DMS153 treated with DMSO at 0.1 percent for 48 hours (cell line): ENCODE data around the gene POLR1A.

ENCODE experiments used
- DNase-seq: peaks from one replicate; lab custom pipeline; 2025; ENCODE audit not compliant: unreplicated experiment; lab: John Stamatoyannopoulos, UW

POLR1A gene

DNA sequence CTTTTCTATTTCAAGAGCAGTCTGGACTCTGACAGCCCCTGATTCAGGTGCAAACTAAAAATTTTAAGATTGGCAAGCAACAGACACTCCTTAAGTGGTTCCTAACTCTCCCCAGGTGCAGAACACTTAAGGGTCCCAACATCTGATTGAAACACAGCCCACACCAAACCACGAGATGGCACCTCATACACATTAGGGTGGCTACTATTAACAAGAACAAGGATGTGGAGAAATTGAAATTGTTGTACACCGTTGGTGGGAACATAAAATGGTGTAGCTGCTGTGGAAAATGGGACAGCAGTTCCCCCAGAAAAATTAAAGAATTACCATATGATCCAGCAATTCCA, 82.3 kb downstream of the POLR1A start:
- DNase-seq = no peak

DNA sequence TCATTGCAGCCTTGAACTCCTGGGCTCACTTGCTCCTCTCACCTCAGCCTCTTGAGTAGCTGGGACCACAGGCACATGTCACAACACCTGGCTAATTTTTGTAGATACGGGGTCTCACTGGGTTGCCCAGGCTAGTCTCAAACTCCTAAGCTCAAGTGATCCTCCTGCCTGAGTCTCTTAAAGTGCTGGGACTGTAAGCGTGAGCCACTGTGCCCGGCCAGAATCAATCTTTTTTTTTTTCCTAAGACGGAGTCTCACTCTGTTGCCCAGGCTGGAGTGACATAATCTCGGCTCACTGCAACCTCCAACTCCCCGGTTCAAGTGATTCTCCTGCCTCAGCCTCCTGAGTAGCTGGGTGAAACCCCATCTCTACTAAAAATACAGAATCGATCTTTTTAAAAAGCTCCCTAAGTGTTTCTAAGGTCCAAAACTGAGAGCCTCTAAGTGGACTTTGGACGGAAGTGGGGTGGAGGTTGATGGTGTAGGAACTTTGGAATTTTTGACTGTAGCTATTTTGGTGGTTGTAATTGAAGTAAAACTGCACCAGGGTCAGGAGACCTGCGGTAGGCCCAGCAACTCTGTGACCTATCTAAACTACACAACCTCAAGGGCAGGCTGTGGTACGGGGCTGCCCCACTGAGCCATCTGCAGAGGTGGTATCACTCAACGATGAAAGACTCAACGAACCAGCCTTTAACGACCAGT, 82.9 kb downstream of the POLR1A start:
- no peak for DNase-seq

DNA sequence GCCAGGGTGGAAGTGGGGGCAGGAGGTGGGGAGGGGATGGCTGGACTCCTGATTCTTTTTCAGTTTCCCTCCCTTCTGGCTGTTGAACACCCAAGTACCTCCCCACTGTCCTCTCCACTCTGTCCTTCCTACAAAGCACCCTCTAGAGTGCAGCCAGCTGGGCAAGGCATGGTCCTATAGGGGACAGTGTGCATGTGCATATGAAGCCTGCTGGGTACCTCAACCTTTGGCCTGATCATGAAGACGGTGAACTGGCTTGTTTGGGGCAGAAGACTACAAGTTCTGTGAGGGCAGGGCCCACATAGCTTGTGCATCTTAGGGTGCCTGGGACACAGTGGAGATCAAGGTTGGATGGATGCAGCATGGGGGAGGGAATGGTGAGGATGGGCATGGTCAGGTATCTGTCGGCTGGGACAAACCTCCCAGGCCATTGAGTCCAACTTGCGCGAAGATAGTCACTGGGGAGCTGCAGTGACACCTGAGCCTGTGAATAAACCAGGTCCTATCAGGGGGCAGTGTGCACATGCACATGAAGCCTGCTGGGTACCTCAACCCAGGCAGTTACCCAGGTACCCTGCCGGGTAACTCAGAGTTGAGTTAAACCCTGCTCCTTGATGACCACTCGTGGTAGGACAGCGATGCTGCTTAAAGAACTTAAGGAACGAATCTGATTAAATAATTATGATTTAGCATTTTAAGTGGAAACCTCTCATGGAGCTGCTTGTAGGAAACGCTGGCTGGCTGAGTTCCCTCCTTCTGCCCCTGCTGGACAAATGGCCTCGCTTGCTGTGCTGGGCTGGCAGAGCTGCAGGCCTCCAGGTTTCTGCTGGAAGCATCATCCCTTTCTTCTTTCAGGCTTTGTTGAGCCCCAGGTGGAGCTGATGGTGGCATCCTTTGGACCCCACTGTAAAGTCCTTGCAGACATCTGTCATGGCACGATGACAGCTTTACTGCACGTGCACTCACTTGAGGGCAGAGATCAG, 84.0 kb downstream of the POLR1A start:
- DNase-seq = no peak

DNA sequence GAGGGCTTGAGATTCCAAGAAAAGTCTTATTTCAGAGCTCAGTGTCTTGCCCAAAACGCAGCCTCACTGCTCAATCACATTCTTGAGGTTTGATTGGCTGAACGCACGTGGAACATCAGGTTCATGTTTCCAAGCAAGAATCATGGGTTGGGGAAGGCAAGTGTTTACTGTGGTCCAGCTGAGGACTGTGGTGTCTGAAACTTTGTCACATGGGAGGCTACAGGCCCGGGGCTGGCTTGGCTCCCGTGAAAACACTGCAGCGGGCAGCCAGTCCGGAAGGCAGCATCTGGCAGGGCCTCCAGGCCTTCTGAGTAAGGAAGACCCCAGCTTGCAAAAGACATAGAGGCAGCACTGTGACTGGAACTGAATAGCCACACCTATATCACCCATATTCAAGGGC, 84.7 kb downstream of the POLR1A start:
- no peak for DNase-seq

DNA sequence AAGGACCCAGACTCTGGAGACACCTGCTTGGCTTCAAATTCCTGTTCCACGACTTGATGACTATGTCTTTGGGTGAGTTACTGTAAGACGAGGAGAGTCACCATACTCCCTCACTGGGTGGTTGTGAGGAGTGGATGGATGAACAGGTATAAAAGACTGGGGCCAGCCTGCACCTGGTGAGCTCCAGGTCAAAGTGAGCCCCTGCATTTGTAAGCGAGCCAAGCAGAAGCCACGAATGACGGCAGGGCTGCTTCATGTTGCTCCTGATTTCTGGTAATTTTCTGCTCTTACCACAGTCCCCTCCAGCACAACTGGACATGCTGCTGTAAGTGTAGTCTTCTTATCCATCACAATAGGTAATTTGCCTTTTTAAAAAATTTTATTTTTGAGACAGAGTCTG, 86.6 kb downstream of the POLR1A start:
- DNase-seq = no peak

DNA sequence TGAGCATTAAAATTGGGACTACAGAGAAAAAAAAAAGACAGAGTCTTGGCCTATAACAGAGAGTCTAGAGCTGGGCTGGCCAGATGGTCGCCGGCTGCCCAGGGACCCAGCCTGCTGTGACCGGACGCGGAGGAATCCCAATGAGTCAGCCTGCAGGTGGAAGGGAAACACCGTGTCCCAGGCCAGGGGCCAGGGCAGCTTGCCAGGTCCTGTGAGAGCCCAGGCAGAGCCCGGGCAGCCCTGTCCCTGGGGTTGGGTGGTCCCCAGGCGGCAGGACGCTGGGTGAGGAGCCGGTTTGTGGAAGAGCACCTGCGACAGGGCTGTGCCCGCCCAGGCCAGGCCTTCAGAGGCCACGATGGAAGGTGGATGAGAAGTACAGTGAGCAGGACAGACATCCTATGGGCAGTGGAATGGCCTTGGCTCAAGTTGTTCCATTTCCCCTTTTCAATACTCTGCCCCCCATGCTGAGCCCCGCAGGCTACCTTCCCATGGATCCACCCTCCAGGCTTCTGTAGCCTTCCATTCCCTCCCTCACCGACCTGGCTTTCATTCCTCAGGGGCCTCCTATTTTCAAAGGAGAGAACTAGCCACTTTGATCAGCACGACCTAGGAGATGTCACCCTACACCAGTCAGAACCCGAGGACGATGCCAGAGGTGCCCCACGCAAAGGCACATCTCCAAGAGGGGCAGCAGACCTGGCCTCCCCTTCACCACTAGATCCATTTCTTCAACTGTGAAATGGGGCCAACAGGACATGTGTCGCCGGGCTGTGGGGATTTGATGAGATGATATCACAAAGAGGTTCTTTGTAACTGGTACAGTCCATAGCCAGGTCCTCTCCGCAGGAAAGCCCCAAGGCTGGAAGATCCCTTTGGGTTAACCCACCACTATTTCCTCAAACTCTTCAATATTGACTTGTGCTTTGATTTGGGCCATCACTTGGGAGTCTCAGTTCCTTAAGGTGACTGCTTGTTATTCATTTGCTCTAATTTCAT, 87.5 kb downstream of the POLR1A start:
- DNase-seq = no peak

DNA sequence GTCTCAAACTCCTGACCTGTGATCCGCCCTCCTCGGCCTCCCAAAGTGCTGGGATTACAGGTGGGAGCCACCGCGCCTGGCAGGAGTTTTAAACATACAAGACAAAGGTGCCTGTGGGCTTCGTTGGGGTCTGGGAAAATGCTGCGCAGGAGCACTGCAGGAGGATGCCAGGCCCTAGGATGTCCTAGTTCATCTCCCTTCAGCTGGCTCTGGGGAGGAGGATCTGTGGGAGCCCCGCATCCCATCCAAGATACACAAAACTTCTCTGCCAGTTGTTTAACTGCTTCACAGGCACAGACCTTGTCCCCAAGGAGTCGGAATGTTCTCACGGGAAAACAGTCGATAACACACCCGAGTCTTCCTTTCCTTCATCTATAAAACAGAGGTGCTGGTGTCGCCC, 89.1 kb downstream of the POLR1A start:
- no peak for DNase-seq

DNA sequence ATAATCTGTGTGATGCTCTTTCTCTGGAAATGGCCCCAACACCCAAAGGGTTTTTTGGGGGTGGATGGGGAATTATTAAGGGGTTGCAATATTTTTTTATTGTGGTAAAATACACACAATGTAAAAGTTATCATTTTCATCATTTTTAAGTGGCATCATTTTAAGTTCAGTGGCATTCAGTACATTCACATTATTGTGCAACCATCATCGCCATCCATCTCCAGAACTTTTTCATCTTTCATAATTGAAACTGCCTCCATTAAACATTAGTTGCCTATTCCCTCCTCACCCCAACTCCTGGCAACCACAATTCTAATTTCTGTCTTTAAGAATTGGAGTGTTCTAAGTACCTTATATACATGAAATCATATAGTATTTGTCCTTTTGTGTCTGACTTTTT, 90.0 kb downstream of the POLR1A start:
- no peak for DNase-seq

DNA sequence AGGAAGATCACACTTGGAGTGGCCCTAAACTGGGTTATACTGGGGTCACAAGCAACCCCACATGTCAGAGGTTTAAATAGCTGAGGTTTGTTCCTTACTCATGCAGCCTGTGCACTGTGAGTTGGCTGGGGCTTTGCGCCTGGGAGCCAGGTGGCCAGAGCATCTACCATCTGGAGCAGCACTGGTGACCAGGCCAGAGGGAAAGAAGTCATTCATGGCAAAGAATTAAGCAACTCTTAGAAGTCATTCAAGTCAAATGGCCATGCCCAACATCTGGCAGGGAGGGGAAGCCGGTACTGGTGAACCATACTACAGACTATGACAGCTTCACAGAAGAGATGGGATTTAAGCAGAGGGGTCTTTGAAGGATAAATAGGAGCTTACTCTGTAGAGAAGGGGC, 90.7 kb downstream of the POLR1A start:
- DNase-seq = no peak

DNA sequence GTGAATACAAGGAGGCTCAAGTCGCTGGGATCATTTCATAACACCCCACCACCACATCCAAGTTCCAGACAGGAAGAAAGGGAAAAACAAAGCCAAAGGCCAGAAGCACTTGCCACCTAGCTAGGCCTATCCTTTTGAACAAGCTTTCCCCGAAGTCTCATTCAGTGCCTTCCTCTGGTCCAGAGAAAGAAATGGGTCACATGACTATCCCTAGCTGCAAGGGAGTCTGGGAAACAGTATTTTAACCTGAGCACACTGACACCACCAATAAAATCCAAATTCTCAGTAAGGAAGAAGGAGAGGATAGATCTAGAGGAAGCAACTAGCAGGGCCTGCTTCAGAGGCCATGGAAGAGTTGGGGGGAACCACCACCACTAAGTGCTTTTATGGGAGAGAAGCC, 91.2 kb downstream of the POLR1A start:
- DNase-seq = no peak

DNA sequence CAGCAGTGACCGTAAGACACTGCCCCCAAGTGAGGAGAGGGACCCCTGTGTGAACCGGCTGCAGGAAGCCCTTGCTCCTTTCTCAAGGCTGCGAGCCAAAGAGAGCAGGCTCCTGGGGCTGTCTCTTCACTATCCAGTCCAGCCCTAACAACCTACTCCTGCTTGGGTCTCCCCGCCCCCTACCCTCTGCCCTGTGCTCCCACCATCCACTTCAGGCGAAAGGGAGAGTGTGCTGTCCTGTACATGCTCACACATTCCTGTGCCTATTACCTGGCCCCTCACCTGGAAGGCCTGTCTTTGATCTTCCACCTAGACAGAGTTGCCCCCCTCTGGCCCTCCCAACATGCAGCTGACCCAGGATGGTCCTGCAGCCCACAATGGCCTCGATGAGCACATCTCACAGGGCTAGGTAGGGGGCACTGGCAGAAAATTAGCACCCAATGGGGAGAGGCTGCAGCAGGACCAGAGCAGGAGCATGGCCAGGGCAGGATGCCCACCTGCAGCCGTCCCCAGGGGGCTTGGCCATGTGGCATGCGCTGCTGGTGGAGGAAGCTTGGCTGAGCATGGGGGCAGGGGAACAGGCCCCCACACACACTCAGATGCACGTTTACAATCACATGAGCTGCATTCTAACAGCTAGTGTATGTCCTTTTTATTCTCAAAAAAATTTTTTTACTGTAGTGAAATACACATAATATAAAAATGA, 93.5 kb downstream of the POLR1A start:
- no peak for DNase-seq

DNA sequence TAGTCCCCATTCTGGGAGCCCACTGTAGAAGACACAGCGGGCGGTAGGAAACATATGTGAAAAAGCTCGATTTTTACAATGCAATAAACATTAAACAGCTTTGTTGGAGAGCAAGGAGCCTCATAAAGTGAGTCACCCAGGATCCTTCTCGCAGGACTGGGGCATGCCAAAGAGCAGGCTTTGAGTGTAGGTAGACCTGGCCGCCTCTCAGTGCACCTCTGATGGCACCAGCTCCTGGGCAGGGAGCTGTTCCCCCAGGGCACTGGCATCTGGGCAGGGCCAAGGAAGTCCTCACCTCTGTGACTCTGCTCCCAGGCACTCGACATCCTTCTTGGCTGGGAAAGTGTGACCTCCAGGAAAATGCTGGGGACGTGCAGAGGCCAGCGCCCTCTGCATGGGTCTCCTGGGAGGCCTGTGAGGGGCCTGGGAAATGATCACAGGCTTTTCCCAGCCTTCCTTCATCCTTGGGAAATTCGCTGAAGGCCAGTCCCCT, 94.2 kb downstream of the POLR1A start:
- DNase-seq = no peak

DNA sequence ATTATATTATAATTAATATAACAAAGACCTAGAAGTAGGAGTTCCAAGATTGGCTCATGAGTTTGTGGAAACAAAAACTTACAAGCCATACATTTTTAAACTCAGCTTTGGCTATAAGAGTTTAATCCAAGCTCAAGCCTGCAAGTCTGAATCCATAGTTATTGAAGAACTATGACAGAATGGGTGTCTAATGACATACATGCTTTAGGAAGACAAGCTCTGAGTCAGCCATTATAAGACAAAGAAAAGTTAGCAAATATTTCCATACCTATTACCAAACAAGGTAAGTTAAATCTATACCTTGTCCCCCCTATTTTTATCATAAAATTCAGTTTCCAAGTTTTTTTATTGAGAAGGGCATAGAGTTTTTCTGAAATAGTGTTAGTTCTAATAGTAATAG, 95.6 kb downstream of the POLR1A start:
- no peak for DNase-seq

DNA sequence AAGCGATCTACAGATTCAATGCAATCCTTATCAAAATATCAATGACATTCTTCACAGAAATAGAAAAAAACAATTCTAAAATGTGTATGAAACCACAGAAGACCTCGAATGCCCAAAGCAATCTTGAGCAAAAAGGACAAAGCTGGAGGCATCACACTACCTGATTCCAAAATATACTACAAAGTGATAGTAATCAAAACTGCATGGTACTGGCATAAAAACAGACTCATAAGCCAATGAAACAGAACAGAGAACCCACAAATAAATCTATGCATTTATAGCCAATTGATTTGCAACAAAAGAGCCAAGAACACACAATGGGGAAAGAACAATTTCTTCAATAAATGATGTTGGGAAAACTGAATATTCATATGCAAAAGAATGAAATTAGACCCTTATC, 99.2 kb downstream of the POLR1A start:
- DNase-seq = no peak

DNA sequence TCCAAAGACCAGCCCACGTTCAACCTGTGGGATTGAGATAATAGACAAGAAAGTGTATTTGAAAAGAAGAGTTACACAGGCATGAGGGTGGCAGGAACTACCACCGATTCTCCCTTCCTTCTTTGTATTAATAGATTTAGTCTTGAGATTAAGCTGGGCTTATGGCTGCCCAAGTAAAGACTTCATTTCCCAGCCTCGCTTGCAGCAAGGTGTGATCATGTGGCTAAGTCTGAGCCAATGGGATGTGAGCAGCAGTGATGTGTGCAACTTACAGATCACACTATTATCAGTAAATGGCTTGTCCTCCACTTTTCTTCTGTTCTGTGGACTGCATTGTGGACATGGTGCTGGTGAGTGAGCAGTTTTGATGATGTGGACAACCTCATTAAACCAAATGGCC, 101.7 kb downstream of the POLR1A start:
- no peak for DNase-seq

DNA sequence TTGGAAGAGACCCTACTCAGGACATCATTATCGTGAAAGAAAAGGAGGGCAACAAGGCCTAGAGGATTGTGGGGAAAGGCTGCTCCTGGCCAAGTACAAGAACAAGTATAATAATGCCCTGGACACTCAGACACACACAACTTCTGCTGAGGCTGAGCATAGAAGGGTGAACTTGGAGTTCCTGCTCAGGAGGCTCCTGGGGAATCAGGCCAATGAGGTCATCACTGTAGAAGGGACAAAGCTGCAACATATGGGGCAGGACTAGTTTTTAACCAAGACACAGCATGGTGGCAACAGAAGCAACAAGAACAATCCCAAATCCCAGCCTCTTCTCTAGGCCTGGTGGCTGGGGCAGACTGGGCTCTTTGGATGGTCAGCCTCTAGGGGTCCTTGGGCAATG, 102.6 kb downstream of the POLR1A start:
- no peak for DNase-seq

DNA sequence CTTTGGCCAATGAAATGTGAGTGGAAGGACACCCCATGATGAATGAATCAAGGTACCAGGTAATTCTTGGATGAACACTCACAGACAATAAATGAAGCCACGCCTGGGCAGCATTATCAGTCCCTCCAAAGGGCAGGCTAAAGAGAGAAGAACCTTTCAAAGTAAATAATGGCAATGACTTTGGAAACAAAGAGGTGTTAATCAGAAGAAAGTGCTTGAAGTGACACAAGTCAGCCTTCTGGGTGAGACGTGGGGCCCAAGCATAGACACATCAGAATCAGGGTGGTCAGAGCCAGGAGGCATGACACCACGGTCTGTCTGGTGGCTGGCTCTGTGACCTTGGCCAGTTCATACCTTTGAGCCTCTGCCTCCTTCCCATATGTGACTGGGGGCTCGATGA, 103.3 kb downstream of the POLR1A start:
- no peak for DNase-seq

DNA sequence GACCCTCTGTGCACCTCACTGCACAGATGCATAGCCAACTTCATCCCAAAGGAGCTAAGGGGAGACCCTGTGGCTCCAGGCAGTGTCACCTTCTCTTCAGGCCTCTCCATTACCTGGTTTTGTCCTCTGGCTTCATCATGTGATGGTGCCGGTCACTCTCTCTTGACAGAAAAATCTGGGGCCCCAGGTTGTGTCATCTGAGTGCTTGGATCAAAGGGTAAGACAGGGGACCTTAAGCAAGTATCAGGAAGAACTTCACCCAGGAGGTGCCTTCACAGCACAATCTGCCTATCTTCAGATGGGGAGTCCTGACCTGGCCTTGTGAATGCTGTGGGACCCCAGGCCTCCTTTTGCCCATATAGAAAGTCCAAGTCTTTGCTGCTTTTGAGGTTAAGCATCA, 104.4 kb downstream of the POLR1A start:
- no peak for DNase-seq

DNA sequence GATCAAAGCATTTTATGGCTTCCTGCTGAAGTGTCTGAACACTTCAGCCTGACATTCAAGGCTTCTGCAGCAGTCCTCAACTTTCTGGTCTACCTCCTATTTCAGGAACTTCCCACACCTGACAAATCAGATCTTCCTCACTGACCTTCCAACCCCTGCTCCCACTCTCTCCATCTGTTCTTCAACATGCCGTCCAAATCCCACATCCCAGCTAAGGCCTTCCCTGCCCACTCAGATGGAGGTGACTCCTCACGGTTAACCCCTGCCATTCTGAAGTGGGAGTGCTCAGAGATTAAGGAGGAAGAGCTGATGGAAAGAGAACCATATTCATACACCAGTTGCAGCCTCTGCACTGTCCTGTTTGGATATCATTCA, 104.8 kb downstream of the POLR1A start:
- no peak for DNase-seq

DNA sequence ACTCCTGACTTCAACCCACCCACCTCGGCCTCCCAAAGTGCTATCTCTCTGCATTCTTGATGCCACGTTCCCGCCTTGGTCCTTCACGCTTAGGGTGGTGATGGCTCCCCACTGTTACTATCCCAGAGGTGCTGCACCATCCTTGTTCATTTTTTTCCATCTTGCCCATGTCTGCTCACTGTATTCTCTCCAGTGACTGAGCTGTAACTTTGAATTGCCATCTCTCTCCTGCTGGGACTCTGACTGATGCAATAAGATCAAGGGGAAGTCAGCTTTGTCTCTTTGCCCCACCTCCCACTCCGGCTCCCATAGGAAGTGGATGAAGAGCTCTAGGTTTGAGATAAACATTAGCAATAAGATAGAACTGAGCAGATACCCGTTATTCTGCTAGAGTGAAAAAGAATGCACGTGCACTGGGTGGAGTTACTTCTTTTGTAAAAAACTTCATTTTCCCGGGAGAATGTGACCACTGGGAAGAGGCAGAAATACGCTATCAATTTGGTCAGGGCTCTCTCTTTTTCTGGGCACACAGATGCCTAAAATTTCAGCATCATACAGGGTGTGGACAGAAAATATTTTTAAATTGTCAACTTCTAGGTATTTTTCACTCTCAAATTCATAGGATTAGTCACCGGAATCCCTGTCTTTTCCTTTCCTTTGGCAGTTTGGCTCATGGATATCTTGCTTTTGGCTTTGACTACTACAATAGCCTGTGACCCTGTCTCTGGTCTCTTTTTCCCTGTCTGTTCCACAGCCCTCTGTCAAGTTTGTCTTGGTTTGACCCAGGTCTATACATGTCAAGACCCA, 105.4 kb downstream of the POLR1A start:
- DNase-seq = no peak
